ENCODE measurements around the gene SLC22A23.

DNA sequence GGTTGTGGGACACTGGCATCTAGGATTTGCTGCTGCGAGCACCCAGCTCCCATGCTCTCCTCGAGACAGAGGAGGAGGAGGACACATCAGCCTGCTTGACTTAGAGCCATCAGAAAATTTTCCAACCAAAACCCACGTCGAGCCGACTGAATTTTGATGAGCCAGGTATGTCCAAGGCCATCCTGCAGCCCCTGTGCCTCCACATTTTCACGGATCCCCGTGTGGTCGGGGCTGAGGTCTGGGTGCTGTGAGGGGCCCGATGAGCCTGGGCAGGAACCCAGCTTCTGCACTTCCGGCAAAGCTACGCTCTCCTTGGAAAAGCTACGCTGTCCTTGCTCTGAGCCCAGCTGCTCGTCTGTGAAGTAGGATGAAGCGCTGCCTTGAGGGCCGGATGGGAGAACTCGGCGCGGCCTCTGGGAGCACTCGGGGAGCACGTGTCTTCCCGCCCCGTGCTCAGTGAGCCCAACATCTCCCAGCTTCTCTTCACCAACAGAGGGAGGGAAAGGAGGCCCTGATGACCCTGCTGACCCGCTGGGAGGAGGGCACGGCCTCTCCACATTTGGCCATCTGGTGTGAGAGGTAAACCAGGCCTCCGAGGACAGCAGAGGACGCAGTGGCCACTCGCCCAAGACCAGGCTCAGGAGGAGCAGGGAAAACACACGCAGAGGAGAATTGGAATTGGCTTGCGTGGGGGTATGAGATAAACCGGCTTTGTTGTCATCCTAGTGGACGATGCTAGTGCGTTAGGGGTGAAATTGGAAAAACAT is 164.2 kb downstream of the SLC22A23 start:
- TF ChIP-seq, protein P1, sequence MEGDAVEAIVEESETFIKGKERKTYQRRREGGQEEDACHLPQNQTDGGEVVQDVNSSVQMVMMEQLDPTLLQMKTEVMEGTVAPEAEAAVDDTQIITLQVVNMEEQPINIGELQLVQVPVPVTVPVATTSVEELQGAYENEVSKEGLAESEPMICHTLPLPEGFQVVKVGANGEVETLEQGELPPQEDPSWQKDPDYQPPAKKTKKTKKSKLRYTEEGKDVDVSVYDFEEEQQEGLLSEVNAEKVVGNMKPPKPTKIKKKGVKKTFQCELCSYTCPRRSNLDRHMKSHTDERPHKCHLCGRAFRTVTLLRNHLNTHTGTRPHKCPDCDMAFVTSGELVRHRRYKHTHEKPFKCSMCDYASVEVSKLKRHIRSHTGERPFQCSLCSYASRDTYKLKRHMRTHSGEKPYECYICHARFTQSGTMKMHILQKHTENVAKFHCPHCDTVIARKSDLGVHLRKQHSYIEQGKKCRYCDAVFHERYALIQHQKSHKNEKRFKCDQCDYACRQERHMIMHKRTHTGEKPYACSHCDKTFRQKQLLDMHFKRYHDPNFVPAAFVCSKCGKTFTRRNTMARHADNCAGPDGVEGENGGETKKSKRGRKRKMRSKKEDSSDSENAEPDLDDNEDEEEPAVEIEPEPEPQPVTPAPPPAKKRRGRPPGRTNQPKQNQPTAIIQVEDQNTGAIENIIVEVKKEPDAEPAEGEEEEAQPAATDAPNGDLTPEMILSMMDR (IDR thresholded peaks at IDR 0.05) = no peak
- TF ChIP-seq POLR2A (IDR thresholded peaks at IDR 0.05) (no peak), POLR2AphosphoS5 (IDR thresholded peaks at IDR 0.05) (no peak), EP300 (IDR thresholded peaks at IDR 0.05) (no peak)
